HG03135 (cell line): Measurements from ENCODE around the gene GALNS.
"Not testable (repeated sequence)": the region's sequence is repeated elsewhere in the genome, so short reads cannot be mapped to it uniquely, and the experiment has no call there.

Experiments used
- ATAC-seq: cut with Tn5 transposase; IDR thresholded peaks from one replicate; pipeline ENCODE4 v1.9.1; 2021; ENCODE audit warnings: mild to moderate bottlenecking, moderate library complexity; ENCODE audit not compliant: unreplicated experiment

The GALNS gene

GRCh38 chr16:88772871-88773811, 83.6 kb downstream of the GALNS start:
- ATAC-seq = no peak

- not testable (repeated sequence) for ATAC-seq
Observed at GRCh38 chr16:88771781-88772180, 85.0 kb downstream of the GALNS start.

GRCh38 chr16:88771294-88771772, 85.4 kb downstream of the GALNS start:
- ATAC-seq = no peak

GRCh38 chr16:88770461-88771293, 86.1 kb downstream of the GALNS start:
- no peak for ATAC-seq

GRCh38 chr16:88769617-88770460, 86.9 kb downstream of the GALNS start:
- no peak for ATAC-seq

- no peak for ATAC-seq
Observed at GRCh38 chr16:88768071-88768783, 88.5 kb downstream of the GALNS start.

- no peak for ATAC-seq
Observed at GRCh38 chr16:88767546-88768070, 89.1 kb downstream of the GALNS start.

GRCh38 chr16:88766975-88767374, 89.8 kb downstream of the GALNS start:
- no peak for ATAC-seq

GRCh38 chr16:88764913-88765349, 91.8 kb downstream of the GALNS start:
- ATAC-seq = no peak

- ATAC-seq = no peak
Observed at GRCh38 chr16:88764080-88764479, 92.7 kb downstream of the GALNS start.
